HG03280 (cell line): ENCODE measurements around the gene C10orf71.

ENCODE experiments used
- ATAC-seq: cut with Tn5 transposase; IDR thresholded peaks from one replicate; pipeline ENCODE4 v1.9.1; 2021; ENCODE audit warnings: mild to moderate bottlenecking, moderate library complexity; ENCODE audit not compliant: unreplicated experiment

Gene C10orf71

GRCh38 chr10:49330127-49330665, 31.2 kb downstream of the C10orf71 start:
- no peak for ATAC-seq

DNA sequence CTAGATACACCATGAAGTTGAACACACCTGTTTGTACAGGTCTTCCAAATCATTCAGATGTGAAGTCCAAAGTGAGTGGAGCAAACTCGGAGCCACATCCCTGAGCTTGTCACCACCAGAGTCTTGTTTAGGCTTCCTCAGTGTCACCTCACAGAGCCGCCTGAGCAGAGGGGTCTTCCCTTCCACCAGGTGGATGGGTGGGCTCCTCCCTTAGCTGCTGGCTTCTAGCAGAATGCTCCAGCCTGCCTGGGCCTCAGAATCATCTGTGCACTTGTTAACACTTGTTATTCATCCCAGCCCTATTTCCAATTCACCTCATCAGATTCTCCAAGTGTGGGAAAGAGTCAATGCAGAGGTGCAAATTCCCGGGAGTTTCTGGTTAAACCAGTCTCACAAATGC, 32.5 kb downstream of the C10orf71 start:
- no peak for ATAC-seq

- no peak for ATAC-seq
These were observed 33.4 kb downstream of the C10orf71 start for GRCh38 chr10:49332333-49332732.

- no peak for ATAC-seq
These were observed 33.8 kb downstream of the C10orf71 start for GRCh38 chr10:49332768-49333167.

DNA sequence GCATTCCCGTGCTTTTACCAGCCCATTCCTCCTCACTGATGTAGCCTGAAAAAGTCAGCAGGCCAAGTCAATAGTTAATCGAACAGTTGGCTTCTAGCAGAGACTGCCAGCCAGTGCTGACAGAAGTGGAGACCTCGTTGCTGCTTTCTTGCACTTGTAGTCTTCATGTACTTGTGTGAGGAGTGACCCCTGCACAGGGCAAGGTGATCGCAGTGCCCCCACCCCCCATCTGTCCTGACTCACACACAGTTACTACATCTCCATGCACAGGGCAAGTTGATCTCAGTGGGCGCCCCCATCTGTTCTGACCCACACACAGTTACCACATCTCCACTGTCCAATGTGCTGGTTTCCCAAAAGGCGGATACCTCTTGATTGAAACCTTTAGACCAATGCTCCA, 34.2 kb downstream of the C10orf71 start:
- no peak for ATAC-seq

- no peak for ATAC-seq
These were observed 36.0 kb downstream of the C10orf71 start for GRCh38 chr10:49334964-49335363.

DNA sequence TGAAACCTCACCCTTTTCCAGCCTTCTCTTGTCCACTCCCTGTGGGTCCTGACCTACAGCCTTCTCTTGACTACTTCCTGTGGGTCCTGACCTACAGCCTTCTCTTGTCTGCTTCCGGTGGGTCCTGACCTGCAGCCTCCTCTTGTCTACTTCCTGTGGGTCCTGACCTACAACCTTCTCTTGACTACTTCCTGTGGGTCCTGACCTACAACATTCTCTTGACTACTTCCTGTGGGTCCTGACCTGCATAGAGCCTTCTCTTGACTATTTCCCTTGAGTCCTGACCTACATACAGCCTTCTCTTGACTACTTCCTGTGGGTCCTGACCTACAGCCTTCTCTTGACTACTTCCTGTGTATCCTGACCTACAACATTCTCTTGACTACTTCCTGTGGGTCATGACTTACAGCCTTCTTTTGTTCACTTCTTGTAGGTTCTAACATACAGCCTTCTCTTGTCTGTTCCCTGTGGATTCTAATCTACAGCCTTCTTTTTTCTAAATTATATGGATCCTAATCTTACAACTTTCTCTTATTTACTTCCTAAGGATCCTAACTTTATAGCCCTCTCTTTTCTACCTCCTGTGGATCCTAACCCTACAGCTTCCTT, 36.5 kb downstream of the C10orf71 start:
- ATAC-seq, result no peak

DNA sequence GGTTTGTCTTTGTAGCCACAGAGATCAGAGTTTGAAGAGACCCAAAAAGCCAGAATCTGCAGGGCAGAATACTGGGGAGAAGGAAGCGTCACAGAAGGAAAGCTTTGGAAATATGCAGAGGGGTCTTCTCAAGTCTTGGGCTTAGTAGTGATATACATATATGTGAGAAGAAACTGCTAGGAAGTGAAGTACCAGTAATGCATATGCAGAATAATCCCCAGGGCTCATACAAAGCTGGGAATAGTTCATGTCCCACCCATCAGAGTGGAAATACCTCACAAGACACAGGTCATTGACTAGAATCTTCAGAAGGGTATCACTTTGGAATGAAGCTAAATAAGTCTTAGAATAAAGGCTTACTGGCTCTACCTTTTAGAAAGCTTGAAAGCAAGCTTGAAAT, 39.6 kb downstream of the C10orf71 start:
- ATAC-seq, result no peak

DNA sequence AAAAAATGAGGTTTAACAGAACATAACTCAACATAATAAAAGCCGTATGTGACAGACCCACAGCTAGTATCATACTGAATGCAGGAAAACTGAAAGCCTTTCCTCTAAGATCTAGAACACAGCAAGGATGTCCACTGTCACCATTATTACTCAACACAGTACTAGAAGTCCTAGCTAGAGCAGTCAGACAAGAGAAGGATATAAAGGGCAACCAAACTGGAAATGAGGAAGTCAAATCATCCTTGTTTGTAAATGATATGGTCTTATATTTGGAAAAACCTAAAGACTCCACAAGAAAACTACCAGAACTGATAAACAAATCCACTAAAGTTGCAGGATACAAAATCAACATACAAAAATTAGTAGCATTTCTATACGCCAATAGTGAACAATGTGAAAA, 45.9 kb downstream of the C10orf71 start:
- ATAC-seq, result no peak

- ATAC-seq, result no peak
These were observed 48.4 kb downstream of the C10orf71 start for GRCh38 chr10:49347342-49347741.

- no peak for ATAC-seq
These were observed 48.9 kb downstream of the C10orf71 start for GRCh38 chr10:49347827-49348226.

GRCh38 chr10:49348593-49348992, 49.6 kb downstream of the C10orf71 start:
- ATAC-seq, result no peak

GRCh38 chr10:49349390-49349789, 50.4 kb downstream of the C10orf71 start:
- ATAC-seq, result no peak

DNA sequence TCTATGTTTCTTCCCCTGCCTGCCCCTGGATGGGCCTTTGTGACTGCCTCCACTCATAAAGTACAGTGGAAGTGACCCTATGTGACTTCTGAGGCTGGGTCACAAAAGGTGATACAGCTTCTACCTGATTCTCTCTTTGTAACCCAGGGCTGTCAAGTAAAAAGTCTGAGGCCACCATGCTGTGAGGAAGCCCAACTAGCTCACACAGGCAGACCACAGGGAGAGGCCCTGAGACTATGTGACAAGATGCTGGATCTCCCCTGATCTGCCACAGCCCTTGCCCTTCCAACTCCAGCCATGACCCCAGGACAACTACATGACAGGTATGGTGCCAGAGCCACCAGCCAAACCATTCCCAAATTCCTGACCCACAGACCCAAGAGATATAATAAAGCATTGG, 51.2 kb downstream of the C10orf71 start:
- no peak for ATAC-seq

GRCh38 chr10:49350846-49351532, 52.0 kb downstream of the C10orf71 start:
- ATAC-seq, result no peak

DNA sequence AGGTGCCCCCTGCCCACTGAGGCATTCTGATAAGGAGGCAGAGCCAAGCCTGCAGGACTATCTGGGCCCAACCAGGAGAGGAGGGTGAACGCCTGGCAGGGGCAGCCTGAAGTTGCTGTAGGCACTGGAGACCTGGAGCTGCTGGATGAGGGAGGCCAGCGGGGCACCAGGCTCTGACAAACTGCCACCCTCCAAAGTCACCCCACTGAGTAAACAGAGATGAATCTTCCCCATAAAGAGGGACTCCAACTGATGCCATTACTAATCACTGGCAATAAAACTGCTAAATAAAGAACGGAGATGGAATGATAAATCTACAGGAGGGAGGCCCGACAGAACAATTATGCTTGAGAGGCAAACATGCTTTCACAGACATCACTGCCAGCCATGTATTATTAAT, 52.7 kb downstream of the C10orf71 start:
- no peak for ATAC-seq

DNA sequence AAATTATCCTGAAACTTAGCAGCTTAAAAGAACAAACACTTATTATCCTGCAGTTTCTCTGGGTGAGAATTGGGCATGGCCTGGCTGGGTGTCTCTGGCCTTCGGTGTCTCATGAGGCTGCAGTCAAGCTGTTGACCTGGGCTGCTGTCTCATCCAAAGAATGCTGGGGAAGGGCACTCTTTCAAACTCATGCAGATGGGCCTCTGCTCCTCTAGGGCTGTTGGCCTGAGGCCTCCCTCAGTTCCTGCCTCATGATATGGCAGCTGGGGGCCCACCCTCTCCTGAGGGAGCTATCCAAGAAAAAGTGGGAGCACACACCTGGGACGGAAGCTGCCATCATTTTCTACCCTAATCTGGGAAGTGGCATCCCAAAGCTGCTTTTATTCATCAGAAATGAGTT, 53.4 kb downstream of the C10orf71 start:
- no peak for ATAC-seq

GRCh38 chr10:49353026-49353894, 54.3 kb downstream of the C10orf71 start:
- no peak for ATAC-seq

- no peak for ATAC-seq
These were observed 55.1 kb downstream of the C10orf71 start for GRCh38 chr10:49353895-49354566.

DNA sequence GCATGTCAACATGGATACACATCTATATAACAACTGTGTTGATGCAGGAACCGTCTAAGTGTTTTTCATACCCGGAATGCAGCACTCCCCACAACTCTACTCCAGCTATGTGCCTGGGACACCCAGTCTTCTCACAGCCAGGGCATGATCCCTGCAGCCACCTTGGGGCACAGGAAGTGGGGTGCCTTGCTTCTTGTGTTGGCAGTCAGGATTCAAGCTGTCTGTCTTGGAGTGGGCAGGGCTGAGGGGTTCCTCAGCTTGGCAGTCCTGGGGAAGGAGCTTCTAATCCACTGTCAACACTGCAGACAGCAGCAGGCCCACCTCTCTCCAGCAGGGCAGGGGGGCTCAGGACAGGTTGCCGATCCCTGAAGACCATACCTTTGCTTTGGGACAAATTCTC, 55.6 kb downstream of the C10orf71 start:
- ATAC-seq, result no peak

GRCh38 chr10:49355221-49355620, 56.3 kb downstream of the C10orf71 start:
- ATAC-seq, result no peak
